ENCODE results near the gene DNAJC15.

Gene DNAJC15

DNA sequence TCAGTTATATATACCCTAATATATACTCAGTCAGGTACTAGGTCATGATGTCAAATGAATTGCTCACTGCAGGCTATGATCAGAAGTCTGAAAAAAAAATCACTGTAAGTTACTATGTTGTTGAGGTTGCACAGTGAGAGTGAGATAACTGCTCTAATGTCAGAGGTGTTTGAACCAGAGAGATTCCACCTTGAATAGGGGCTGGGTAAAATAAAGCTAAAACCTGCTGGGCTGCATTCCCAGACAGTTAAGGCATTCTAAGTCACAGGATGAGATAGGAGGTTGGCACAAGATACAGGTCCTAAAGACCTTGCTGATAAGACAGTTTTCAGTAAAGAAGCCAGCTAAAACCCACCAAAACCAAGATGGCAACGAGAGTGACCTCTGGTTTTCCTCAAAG lies 41.5 kb upstream of the DNAJC15 start:
- Histone ChIP-seq H3K79me1 (ENCODE audit: low read depth, low read length) (no peaks in the 10 kb centered on the region), H4K91ac (ENCODE audit: low read depth, low read length, poor library complexity) (no peak overlapping the region), H3K14ac (ENCODE audit: low read length) (no peak overlapping the region), H3K4ac (ENCODE audit: low read length) (no peak overlapping the region), H3K27me3 (ENCODE audit: control insufficient read depth in 3 of 3, insufficient read depth in 3 of 3, low read depth in 1 of 3, low read length in 3 of 3) (no peaks in the 10 kb centered on the region), H2BK12ac (ENCODE audit: low read length) (no peak overlapping the region), H3K18ac (ENCODE audit: low read length) (no peak overlapping the region), H2BK15ac (ENCODE audit: low read length) (no peak overlapping the region), H3K4me1 (ENCODE audit: control insufficient read depth in 2 of 2, insufficient read depth in 1 of 2, low read depth in 1 of 2, low read length in 2 of 2) (no peaks in the 10 kb centered on the region), H4K8ac (ENCODE audit: low read depth, low read length) (no peak overlapping the region), H2BK120ac (ENCODE audit: low read depth, low read length) (no peak overlapping the region), H3K9ac (ENCODE audit: low read depth, low read length, poor library complexity) (no peak overlapping the region), H2AK5ac (ENCODE audit: low read depth, low read length) (no peak overlapping the region), H3K27ac (replicated peaks; ENCODE audit: low read length) (no peak overlapping the region), H3K9me3 (replicated peaks in 1 of 2; ENCODE audit: control insufficient read depth in 2 of 2, insufficient read depth in 1 of 2, low read depth in 1 of 2, low read length in 2 of 2) (peaks cover 0 to 2% of the 10 kb centered on the region in 2 donors), H2AFZ (ENCODE audit: low read length) (no peak overlapping the region), H3K4me3 (ENCODE audit: low read length in 2 of 2) (no peak overlapping the region), H3K4me2 (ENCODE audit: insufficient read depth, low read length, poor library complexity, severe bottlenecking) (no peak overlapping the region), H2BK5ac (ENCODE audit: low read length) (no peak overlapping the region), H3K23ac (ENCODE audit: low read depth, low read length, poor library complexity) (no peak overlapping the region), H3K36me3 (replicated peaks in 1 of 2; ENCODE audit: control insufficient read depth in 2 of 2, insufficient read depth in 2 of 2, low read length in 2 of 2) (no peaks in the 10 kb centered on the region)
- DNase-seq (ENCODE audit: low spot score), result no peak
- WGBS, 2 donors (ENCODE audit: extremely low coverage in 2 of 2, insufficient read length in 2 of 2, insufficient replicate concordance in 1 of 2), result no CpG with 5 or more reads among the region's 1 CpG

DNA sequence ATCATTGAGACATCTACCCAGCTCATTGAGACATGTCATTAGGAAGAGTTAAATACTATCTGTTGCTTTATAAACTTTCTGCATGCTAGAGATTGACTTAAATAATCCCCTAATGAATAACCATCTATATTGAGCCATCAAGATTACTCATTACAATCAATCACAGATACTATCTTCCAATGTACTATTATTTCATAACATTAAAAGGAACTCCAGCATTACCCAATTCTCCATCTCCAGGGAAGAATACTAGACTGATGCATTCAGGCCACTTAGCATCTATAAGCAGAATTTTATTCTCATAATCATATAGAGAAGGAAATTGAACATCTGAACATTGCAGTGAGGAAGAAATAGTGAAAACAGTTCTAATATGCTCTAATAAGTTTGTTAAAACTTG lies 39.4 kb upstream of the DNAJC15 start:
- DNase-seq (ENCODE audit: low spot score), result no peak
- no peak overlapping the region for H3K4ac ChIP-seq (ENCODE audit: low read length)
- H3K4me2 ChIP-seq (ENCODE audit: insufficient read depth, low read length, poor library complexity, severe bottlenecking), result no peak overlapping the region
- H3K14ac ChIP-seq (ENCODE audit: low read length), result no peak overlapping the region
- no peaks in the 10 kb centered on the region for H3K4me1 ChIP-seq (ENCODE audit: control insufficient read depth in 2 of 2, insufficient read depth in 1 of 2, low read depth in 1 of 2, low read length in 2 of 2)
- no peak overlapping the region for H2BK5ac ChIP-seq (ENCODE audit: low read length)
- no peak overlapping the region for H3K9ac ChIP-seq (ENCODE audit: low read depth, low read length, poor library complexity)
- H3K23ac ChIP-seq (ENCODE audit: low read depth, low read length, poor library complexity), result no peak overlapping the region
- H3K79me1 ChIP-seq (ENCODE audit: low read depth, low read length), result no peaks in the 10 kb centered on the region
- no peak overlapping the region for H3K4me3 ChIP-seq (ENCODE audit: low read length in 2 of 2)
- no peak overlapping the region for H2BK12ac ChIP-seq (ENCODE audit: low read length)
- no peaks in the 10 kb centered on the region for H3K27me3 ChIP-seq (ENCODE audit: control insufficient read depth in 3 of 3, insufficient read depth in 3 of 3, low read depth in 1 of 3, low read length in 3 of 3)
- H2AK5ac ChIP-seq (ENCODE audit: low read depth, low read length), result no peak overlapping the region
- no peak overlapping the region for H2BK15ac ChIP-seq (ENCODE audit: low read length)
- no peak overlapping the region for H2AFZ ChIP-seq (ENCODE audit: low read length)
- H3K9me3 ChIP-seq (replicated peaks in 1 of 2; ENCODE audit: control insufficient read depth in 2 of 2, insufficient read depth in 1 of 2, low read depth in 1 of 2, low read length in 2 of 2), result no peaks in the 10 kb centered on the region
- H4K91ac ChIP-seq (ENCODE audit: low read depth, low read length, poor library complexity), result no peak overlapping the region
- H4K8ac ChIP-seq (ENCODE audit: low read depth, low read length), result no peak overlapping the region
- no peak overlapping the region for H3K18ac ChIP-seq (ENCODE audit: low read length)
- H2BK120ac ChIP-seq (ENCODE audit: low read depth, low read length), result no peak overlapping the region
- H3K27ac ChIP-seq (replicated peaks; ENCODE audit: low read length), result no peak overlapping the region
- no peaks in the 10 kb centered on the region for H3K36me3 ChIP-seq (replicated peaks in 1 of 2; ENCODE audit: control insufficient read depth in 2 of 2, insufficient read depth in 2 of 2, low read length in 2 of 2)

GRCh38 chr13:42984691-42985090 lies 38.7 kb upstream of the DNAJC15 start:
- Histone ChIP-seq H3K9ac (ENCODE audit: low read depth, low read length, poor library complexity) (no peak overlapping the region), H3K9me3 (replicated peaks in 1 of 2; ENCODE audit: control insufficient read depth in 2 of 2, insufficient read depth in 1 of 2, low read depth in 1 of 2, low read length in 2 of 2) (no peaks in the 10 kb centered on the region), H3K27me3 (ENCODE audit: control insufficient read depth in 3 of 3, insufficient read depth in 3 of 3, low read depth in 1 of 3, low read length in 3 of 3) (no peaks in the 10 kb centered on the region), H3K79me1 (ENCODE audit: low read depth, low read length) (no peaks in the 10 kb centered on the region), H2BK15ac (ENCODE audit: low read length) (no peak overlapping the region), H3K18ac (ENCODE audit: low read length) (no peak overlapping the region), H3K14ac (ENCODE audit: low read length) (no peak overlapping the region), H3K4me2 (ENCODE audit: insufficient read depth, low read length, poor library complexity, severe bottlenecking) (no peak overlapping the region), H3K4me3 (ENCODE audit: low read length in 2 of 2) (no peak overlapping the region), H3K4me1 (ENCODE audit: control insufficient read depth in 2 of 2, insufficient read depth in 1 of 2, low read depth in 1 of 2, low read length in 2 of 2) (no peaks in the 10 kb centered on the region), H3K36me3 (replicated peaks in 1 of 2; ENCODE audit: control insufficient read depth in 2 of 2, insufficient read depth in 2 of 2, low read length in 2 of 2) (no peaks in the 10 kb centered on the region), H3K23ac (ENCODE audit: low read depth, low read length, poor library complexity) (no peak overlapping the region), H2AK5ac (ENCODE audit: low read depth, low read length) (no peak overlapping the region), H4K8ac (ENCODE audit: low read depth, low read length) (no peak overlapping the region), H3K27ac (replicated peaks; ENCODE audit: low read length) (no peak overlapping the region), H2BK120ac (ENCODE audit: low read depth, low read length) (no peak overlapping the region), H2AFZ (ENCODE audit: low read length) (no peak overlapping the region), H2BK5ac (ENCODE audit: low read length) (no peak overlapping the region), H3K4ac (ENCODE audit: low read length) (no peak overlapping the region), H4K91ac (ENCODE audit: low read depth, low read length, poor library complexity) (no peak overlapping the region), H2BK12ac (ENCODE audit: low read length) (no peak overlapping the region)
- no CpG with 5 or more reads among the region's 1 CpG for WGBS, 2 donors (ENCODE audit: extremely low coverage in 2 of 2, insufficient read length in 2 of 2, insufficient replicate concordance in 1 of 2)
- no peak for DNase-seq (ENCODE audit: low spot score)

DNA sequence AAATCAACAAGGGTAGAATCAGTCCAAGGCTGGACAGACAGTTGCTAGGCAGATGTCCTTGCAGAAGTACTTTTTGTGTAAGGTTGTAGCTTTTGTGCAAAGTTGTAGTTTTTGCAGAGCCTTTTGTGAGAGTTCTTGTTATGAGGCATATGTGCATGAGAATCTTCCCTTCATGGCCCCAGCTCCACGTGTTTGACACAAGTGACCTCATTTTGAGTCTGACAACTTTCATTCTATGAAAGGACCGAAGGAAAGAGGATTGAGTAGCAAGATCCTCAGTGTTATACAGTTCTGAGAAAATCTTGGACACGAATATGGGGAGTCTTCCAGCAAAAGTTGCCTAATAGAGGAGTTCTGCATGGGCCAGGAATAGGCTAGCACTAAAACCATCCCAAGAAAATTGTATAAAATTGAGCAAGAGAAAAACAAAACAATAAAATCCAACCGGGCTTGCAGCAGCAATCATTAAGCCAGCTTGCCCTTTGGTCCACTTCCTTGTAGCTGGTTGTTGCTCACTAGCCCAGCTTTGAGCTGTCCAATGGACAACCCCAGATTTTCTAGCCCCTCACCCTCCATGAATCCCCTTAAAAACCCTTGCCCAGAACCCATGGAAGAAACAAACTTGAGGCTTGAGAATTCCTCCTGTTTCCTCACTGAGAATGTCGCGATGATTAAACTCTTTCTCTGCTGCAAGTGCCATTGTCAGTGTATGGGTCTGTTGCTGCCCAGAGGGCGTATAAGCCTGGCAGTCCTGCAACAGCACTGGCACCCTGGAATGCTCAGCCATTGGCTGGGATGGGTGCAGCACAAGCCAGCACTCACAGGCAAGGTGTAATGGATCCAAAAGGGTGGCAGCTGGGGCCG lies 37.8 kb upstream of the DNAJC15 start:
- no peak overlapping the region for H3K4me2 ChIP-seq (ENCODE audit: insufficient read depth, low read length, poor library complexity, severe bottlenecking)
- no peak overlapping the region for H3K14ac ChIP-seq (ENCODE audit: low read length)
- no peak overlapping the region for H2BK5ac ChIP-seq (ENCODE audit: low read length)
- H2AFZ ChIP-seq (ENCODE audit: low read length), result no peak overlapping the region
- no peak overlapping the region for H3K4ac ChIP-seq (ENCODE audit: low read length)
- H3K9me3 ChIP-seq (replicated peaks in 1 of 2; ENCODE audit: control insufficient read depth in 2 of 2, insufficient read depth in 1 of 2, low read depth in 1 of 2, low read length in 2 of 2), result no peaks in the 10 kb centered on the region
- no peak overlapping the region for H3K4me3 ChIP-seq (ENCODE audit: low read length in 2 of 2)
- H3K36me3 ChIP-seq (replicated peaks in 1 of 2; ENCODE audit: control insufficient read depth in 2 of 2, insufficient read depth in 2 of 2, low read length in 2 of 2), result no peaks in the 10 kb centered on the region
- H3K23ac ChIP-seq (ENCODE audit: low read depth, low read length, poor library complexity), result no peak overlapping the region
- no peak overlapping the region for H3K9ac ChIP-seq (ENCODE audit: low read depth, low read length, poor library complexity)
- H3K27ac ChIP-seq (replicated peaks; ENCODE audit: low read length), result no peak overlapping the region
- no peak overlapping the region for H2AK5ac ChIP-seq (ENCODE audit: low read depth, low read length)
- no peak overlapping the region for H4K91ac ChIP-seq (ENCODE audit: low read depth, low read length, poor library complexity)
- DNase-seq (ENCODE audit: low spot score), result no peak
- no peaks in the 10 kb centered on the region for H3K79me1 ChIP-seq (ENCODE audit: low read depth, low read length)
- H3K18ac ChIP-seq (ENCODE audit: low read length), result no peak overlapping the region
- H3K27me3 ChIP-seq (ENCODE audit: control insufficient read depth in 3 of 3, insufficient read depth in 3 of 3, low read depth in 1 of 3, low read length in 3 of 3), result no peaks in the 10 kb centered on the region
- H4K8ac ChIP-seq (ENCODE audit: low read depth, low read length), result no peak overlapping the region
- no peak overlapping the region for H2BK12ac ChIP-seq (ENCODE audit: low read length)
- WGBS, 2 donors (ENCODE audit: extremely low coverage in 2 of 2, insufficient read length in 2 of 2, insufficient replicate concordance in 1 of 2), result no CpG with 5 or more reads among the region's 8 CpGs
- no peak overlapping the region for H2BK120ac ChIP-seq (ENCODE audit: low read depth, low read length)
- H2BK15ac ChIP-seq (ENCODE audit: low read length), result no peak overlapping the region
- no peaks in the 10 kb centered on the region for H3K4me1 ChIP-seq (ENCODE audit: control insufficient read depth in 2 of 2, insufficient read depth in 1 of 2, low read depth in 1 of 2, low read length in 2 of 2)

All from neuronal stem cell (in vitro differentiated cells).